Trophoblast cell (in vitro differentiated cells and primary cell): ENCODE results near the gene SNRNP70.

ENCODE experiments used
- DNase-seq, 2 donors: peaks; one replicate each; pipeline ENCODE4 v3.0.0-alpha.2; 2016
- H2AFZ ChIP-seq: 2 replicates; pipeline ENCODE4 v1.6.1; 2013; ENCODE audit warnings: low read length, moderate library complexity, mild to moderate bottlenecking; ENCODE audit not compliant: insufficient read depth, poor library complexity
- H2AK5ac ChIP-seq: 2 replicates; pipeline ENCODE4 v1.6.1; 2013; ENCODE audit warnings: mild to moderate bottlenecking, low read length
- H2BK120ac ChIP-seq: 2 replicates; pipeline ENCODE4 v1.6.1; 2013; ENCODE audit warnings: low read length, mild to moderate bottlenecking, moderate library complexity; ENCODE audit not compliant: insufficient read depth, poor library complexity
- H2BK12ac ChIP-seq: 2 replicates; pipeline ENCODE4 v1.6.1; 2013; ENCODE audit warnings: mild to moderate bottlenecking, low read length, moderate library complexity
- H2BK5ac ChIP-seq: 2 replicates; pipeline ENCODE4 v1.6.1; 2013; ENCODE audit warnings: low read length, low read depth, moderate library complexity, mild to moderate bottlenecking; ENCODE audit not compliant: poor library complexity
- H3K14ac ChIP-seq: 2 replicates; pipeline ENCODE4 v1.6.1; 2013; ENCODE audit warnings: mild to moderate bottlenecking, low read length
- H3K18ac ChIP-seq: 2 replicates; pipeline ENCODE4 v1.6.1; 2013; ENCODE audit warnings: mild to moderate bottlenecking, low read length
- H3K23ac ChIP-seq: 2 replicates; pipeline ENCODE4 v1.6.1; 2013; ENCODE audit warnings: low read length
- H3K27ac ChIP-seq: 2 replicates; pipeline ENCODE4 v1.5.1; 2013; ENCODE audit warnings: low read depth, mild to moderate bottlenecking, inconsistent platforms, low read length, moderate library complexity
- H3K27me3 ChIP-seq: 2 replicates; pipeline ENCODE4 v1.6.1; 2013; ENCODE audit warnings: inconsistent platforms, mild to moderate bottlenecking, low read length, moderate library complexity; ENCODE audit not compliant: insufficient read depth
- H3K36me3 ChIP-seq, 2 experiments: 1 replicate in 1 of 2; 2 replicates in 1 of 2; pipeline ENCODE4 v1.6.1; 2013; ENCODE audit warnings: low read length in 2 of 2, mild to moderate bottlenecking in 2 of 2, moderate library complexity in 1 of 2; ENCODE audit not compliant: insufficient read depth in 2 of 2, control insufficient read depth in 1 of 2
- H3K4ac ChIP-seq: 2 replicates; pipeline ENCODE4 v1.6.1; 2013; ENCODE audit warnings: low read depth, mild to moderate bottlenecking, low read length, moderate library complexity
- H3K4me1 ChIP-seq, 2 experiments: 1 replicate in 1 of 2; 2 replicates in 1 of 2; pipeline ENCODE4 v1.6.1; 2013; ENCODE audit warnings: low read length in 2 of 2, mild to moderate bottlenecking in 2 of 2, moderate library complexity in 1 of 2; ENCODE audit not compliant: insufficient read depth in 2 of 2, control insufficient read depth in 1 of 2
- H3K4me2 ChIP-seq: 2 replicates; pipeline ENCODE4 v1.6.1; 2013; ENCODE audit warnings: inconsistent platforms, mild to moderate bottlenecking, low read length, moderate library complexity
- H3K4me3 ChIP-seq: 2 replicates; pipeline ENCODE4 v1.5.1; 2013; ENCODE audit warnings: mild to moderate bottlenecking, low read depth, low read length, inconsistent platforms
- H3K79me1 ChIP-seq: one replicate; pipeline ENCODE4 v1.6.1; 2013; ENCODE audit warnings: low read length
- H3K79me2 ChIP-seq: 2 replicates; pipeline ENCODE4 v1.6.1; 2013; ENCODE audit warnings: low read length, mild to moderate bottlenecking; ENCODE audit not compliant: control insufficient read depth, insufficient read depth, poor library complexity
- H3K9ac ChIP-seq: 2 replicates; pipeline ENCODE4 v1.6.1; 2013; ENCODE audit warnings: mild to moderate bottlenecking, low read length
- H3K9me3 ChIP-seq: 2 replicates; pipeline ENCODE4 v1.6.1; 2013; ENCODE audit warnings: low read depth, mild to moderate bottlenecking, control low read depth, inconsistent platforms, low read length; ENCODE audit not compliant: insufficient read depth
- H4K12ac ChIP-seq: 2 replicates; pipeline ENCODE4 v1.6.1; 2013; ENCODE audit warnings: low read depth, mild to moderate bottlenecking, low read length, moderate library complexity
- H4K8ac ChIP-seq: 2 replicates; pipeline ENCODE4 v1.6.1; 2013; ENCODE audit warnings: low read depth, mild to moderate bottlenecking, low read length, moderate library complexity
- H4K91ac ChIP-seq: one replicate; pipeline ENCODE4 v1.6.1; 2013; ENCODE audit warnings: low read depth, mild to moderate bottlenecking, low read length, moderate library complexity
- WGBS: extraction: QIAGEN DNeasy Blood & Tissue Kit; methylation state at CpG from one replicate; pipeline ENCODE4 v1.1.7; 2013; ENCODE audit warnings: missing lambda C conversion rate; ENCODE audit not compliant: insufficient read length, insufficient coverage; ENCODE audit errors: extremely low coverage; 5-methylcytosine and 5-hydroxymethylcytosine counted together

Gene SNRNP70

DNA sequence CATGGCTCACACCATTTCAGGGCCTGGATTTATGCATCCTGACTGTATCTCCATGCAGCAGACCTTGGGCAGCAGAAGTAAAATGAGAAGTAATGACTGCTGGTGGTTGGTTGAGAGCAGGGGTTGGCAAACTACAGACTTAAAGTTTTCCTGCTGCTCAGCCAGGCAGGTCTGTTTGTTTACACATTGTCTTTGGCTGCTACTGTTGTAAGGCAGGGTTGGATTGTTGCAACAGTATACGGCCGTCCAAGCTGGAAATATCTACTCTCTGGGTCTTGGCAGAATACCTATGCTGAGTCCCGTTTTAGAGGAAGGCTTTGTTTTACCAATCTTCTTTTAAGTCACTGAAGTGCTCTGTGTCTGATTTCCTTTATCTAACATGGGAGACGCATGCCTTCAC lies 13.5 kb downstream of the SNRNP70 start:
- no CpG with 5 or more reads among the region's 4 CpGs for WGBS

DNA sequence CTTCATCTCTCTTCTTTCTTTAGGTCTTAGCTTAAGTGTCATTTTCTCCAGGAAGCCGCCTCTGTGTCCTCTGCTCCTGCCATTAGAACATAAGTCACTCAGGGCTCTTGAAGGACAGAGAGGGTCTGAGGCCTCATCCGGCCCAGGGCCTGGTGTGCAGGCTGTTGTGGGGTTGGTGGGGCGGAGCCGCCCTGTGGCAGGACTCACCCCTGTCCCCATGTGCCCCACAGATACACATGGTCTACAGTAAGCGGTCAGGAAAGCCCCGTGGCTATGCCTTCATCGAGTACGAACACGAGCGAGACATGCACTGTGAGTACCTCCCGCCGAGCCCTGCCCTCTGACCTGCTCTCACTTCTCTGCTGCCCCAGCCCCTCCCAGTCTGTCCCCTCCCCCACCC lies 15.9 kb downstream of the SNRNP70 start:
- WGBS, result no CpG with 5 or more reads among the region's 12 CpGs

More for the DNA sequence above, 13.5 kb downstream of the SNRNP70 start:
- H3K27me3 ChIP-seq, result no peaks in the 10 kb centered on the region
- no peaks in the 10 kb centered on the region for H3K9me3 ChIP-seq
- no peak overlapping the region for H2BK120ac ChIP-seq
- no peak overlapping the region for H3K27ac ChIP-seq
- DNase-seq, result no peak
- H3K4me1 ChIP-seq, result no peaks in the 10 kb centered on the region
- no peak overlapping the region for H2AFZ ChIP-seq
- H3K4me2 ChIP-seq, result no peak overlapping the region
- H3K14ac ChIP-seq, result no peak overlapping the region
- no peak overlapping the region for H3K4me3 ChIP-seq
- no peak overlapping the region for H4K12ac ChIP-seq
- no peak overlapping the region for H3K18ac ChIP-seq
- H3K36me3 ChIP-seq, result peaks cover 80% of the 10 kb centered on the region in 2 experiments
- no peaks in the 10 kb centered on the region for H3K79me1 ChIP-seq
- H3K4ac ChIP-seq, result no peak overlapping the region
- no peak overlapping the region for H2AK5ac ChIP-seq
- H2BK5ac ChIP-seq, result no peak overlapping the region
- no peak overlapping the region for H2BK12ac ChIP-seq
- H4K8ac ChIP-seq, result no peak overlapping the region
- no peaks in the 10 kb centered on the region for H3K79me2 ChIP-seq
- no peak overlapping the region for H3K9ac ChIP-seq
- H3K23ac ChIP-seq, result no peak overlapping the region
- H4K91ac ChIP-seq, result no peak overlapping the region

GRCh38 chr19:49102303-49102702 lies 17.1 kb downstream of the SNRNP70 start:
- Histone ChIP-seq H2AK5ac (no peak overlapping the region), H3K9ac (no peak overlapping the region), H3K18ac (no peak overlapping the region), H3K4me2 (no peak overlapping the region), H3K4ac (no peak overlapping the region), H3K27ac (no peak overlapping the region), H3K36me3 (peaks cover 87 to 90% of the 10 kb centered on the region in 2 experiments), H4K12ac (no peak overlapping the region), H4K8ac (no peak overlapping the region), H3K79me2 (no peaks in the 10 kb centered on the region), H2AFZ (no peak overlapping the region), H4K91ac (no peak overlapping the region), H2BK5ac (no peak overlapping the region), H2BK120ac (no peak overlapping the region), H2BK12ac (no peak overlapping the region), H3K9me3 (no peaks in the 10 kb centered on the region), H3K79me1 (no peaks in the 10 kb centered on the region), H3K23ac (no peak overlapping the region), H3K4me3 (no peak overlapping the region), H3K4me1 (no peaks in the 10 kb centered on the region), H3K27me3 (no peaks in the 10 kb centered on the region), H3K14ac (no peak overlapping the region)
- no CpG with 5 or more reads among the region's 12 CpGs for WGBS
- DNase-seq, result no peak

More for the DNA sequence above, 15.9 kb downstream of the SNRNP70 start:
- H3K4me3 ChIP-seq, result no peak overlapping the region
- H3K9me3 ChIP-seq, result no peaks in the 10 kb centered on the region
- no peak overlapping the region for H3K27ac ChIP-seq
- H2BK12ac ChIP-seq, result no peak overlapping the region
- no peak overlapping the region for H4K8ac ChIP-seq
- no peak overlapping the region for H2BK5ac ChIP-seq
- H3K79me2 ChIP-seq, result no peaks in the 10 kb centered on the region
- no peak overlapping the region for H3K14ac ChIP-seq
- no peak for DNase-seq
- H4K91ac ChIP-seq, result no peak overlapping the region
- H3K79me1 ChIP-seq, result no peaks in the 10 kb centered on the region
- H3K9ac ChIP-seq, result no peak overlapping the region
- H3K23ac ChIP-seq, result no peak overlapping the region
- H3K27me3 ChIP-seq, result no peaks in the 10 kb centered on the region
- no peak overlapping the region for H2AK5ac ChIP-seq
- H3K4me2 ChIP-seq, result no peak overlapping the region
- H3K36me3 ChIP-seq, result peaks cover 81 to 85% of the 10 kb centered on the region in 2 experiments
- no peak overlapping the region for H3K18ac ChIP-seq
- no peak overlapping the region for H4K12ac ChIP-seq
- no peak overlapping the region for H2BK120ac ChIP-seq
- H3K4me1 ChIP-seq, result no peaks in the 10 kb centered on the region
- H2AFZ ChIP-seq, result no peak overlapping the region
- no peak overlapping the region for H3K4ac ChIP-seq

DNA sequence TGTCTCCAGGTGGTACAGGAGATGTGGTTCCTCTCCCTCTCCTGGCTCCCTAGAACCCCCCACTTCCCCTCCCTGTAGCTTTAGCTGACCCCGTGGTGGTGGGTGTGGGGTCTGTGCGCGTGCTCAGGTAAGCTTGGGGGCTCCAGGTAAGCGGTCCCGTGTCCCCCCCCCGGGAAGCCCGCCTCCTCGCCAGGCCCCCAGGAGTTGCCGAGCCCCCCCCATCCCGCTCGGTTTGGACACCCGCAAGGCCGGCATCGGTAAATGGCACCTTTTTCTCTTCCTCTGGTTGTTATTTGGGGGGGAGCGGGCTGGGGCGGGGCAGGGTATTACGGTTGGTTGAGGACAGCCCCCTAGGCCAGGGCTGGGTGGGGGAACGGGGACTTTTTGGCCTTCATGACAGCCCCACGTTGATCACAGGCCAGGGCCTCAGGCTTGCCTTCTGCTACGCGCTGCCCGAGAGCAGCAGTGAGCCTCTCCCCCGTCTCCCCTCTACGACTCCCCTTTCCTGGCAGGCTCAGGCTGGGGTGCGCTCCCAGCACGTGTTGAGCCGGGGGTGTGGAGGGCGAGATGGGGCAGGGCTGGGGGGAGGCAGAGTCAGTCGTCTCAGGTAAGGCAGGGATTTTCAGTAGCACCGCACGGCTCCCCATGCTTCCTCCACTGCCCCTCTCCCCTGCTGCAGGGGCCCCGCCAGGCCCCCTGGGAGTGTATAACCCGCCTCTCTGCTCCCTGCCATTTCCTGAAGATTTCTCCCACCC lies 18.3 kb downstream of the SNRNP70 start:
- Histone ChIP-seq H3K36me3 (peaks cover 91 to 95% of the 10 kb centered on the region in 2 experiments), H4K12ac (no peak overlapping the region), H3K79me1 (no peaks in the 10 kb centered on the region), H4K91ac (no peak overlapping the region), H2BK5ac (no peak overlapping the region), H3K14ac (no peak overlapping the region), H2AK5ac (no peak overlapping the region), H3K79me2 (no peaks in the 10 kb centered on the region), H2AFZ (no peak overlapping the region), H2BK12ac (no peak overlapping the region), H3K4ac (no peak overlapping the region), H2BK120ac (no peak overlapping the region), H3K18ac (no peak overlapping the region), H3K4me3 (no peak overlapping the region), H3K9me3 (no peaks in the 10 kb centered on the region), H3K4me1 (peaks cover 0 to 1% of the 10 kb centered on the region in 2 experiments), H3K23ac (no peak overlapping the region), H3K27ac (no peak overlapping the region), H3K27me3 (no peaks in the 10 kb centered on the region), H3K9ac (no peak overlapping the region), H3K4me2 (no peak overlapping the region), H4K8ac (no peak overlapping the region)
- no CpG with 5 or more reads among the region's 33 CpGs for WGBS
- DNase-seq, result no peak
